SK-N-MC (cell line): ENCODE measurements around the gene GLYR1.

Source experiments
- EZH2 ChIP-seq: fragments of 200-600 bp; sonication (generic); IDR thresholded peaks from one replicate; pipeline ENCODE4 v1.6.1; 2017; ENCODE audit warnings: antibody characterized with exemption
- FOXP2 ChIP-seq: optimal IDR thresholded peaks from 2 replicates; pipeline ENCODE3; 2011; ENCODE audit warnings: mild to moderate bottlenecking, moderate library complexity; ENCODE audit not compliant: insufficient read depth; ENCODE audit errors: extremely low read length, control extremely low read depth
- POLR2AphosphoS5 ChIP-seq: IDR thresholded peaks from 2 replicates; pipeline ENCODE4 v1.6.1; 2012; ENCODE audit warnings: mild to moderate bottlenecking, low read depth, low read length, borderline replicate concordance

DNA sequence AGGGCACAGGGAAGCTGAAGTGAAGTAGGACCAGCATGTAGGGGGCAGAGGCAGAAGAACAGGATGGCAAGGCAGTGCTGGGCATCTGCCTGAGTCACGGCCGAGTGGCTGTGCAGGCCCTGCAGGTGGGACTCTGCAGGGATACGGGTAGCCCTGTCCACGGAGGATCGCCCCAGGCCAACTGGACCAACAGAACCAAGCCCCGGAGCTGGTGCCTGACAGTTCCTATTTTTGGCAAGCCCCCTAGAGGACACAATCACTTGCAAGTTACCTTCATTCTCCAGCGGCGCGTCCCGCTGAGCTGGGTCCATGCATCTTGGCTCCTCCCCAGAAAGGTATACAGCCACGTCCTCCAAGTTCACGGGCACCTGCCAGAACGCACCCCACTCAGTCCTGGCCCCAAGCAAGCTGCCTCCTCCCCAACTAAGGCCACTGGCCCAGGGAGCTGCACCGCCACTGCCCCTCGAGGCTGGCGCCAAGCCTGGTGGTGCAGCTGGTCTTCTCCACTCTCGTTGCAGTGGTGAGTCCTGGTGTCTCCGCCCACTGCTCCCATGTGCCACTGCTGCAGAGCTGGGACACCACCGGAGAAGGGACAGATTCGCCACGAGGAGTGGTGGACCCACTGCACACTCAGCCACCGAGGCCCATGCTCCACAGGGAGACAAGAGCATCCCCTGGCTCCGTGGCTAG is 86.7 kb downstream of the GLYR1 start:
- TF ChIP-seq EZH2 (no peak), POLR2AphosphoS5 (no peak), FOXP2 (no peak)
